Measurements from ENCODE around the gene PFDN1.

Gene PFDN1

GRCh38 chr5:140293849-140294100 is 9.1 kb downstream of the PFDN1 start:
- no peak for DNase-seq

GRCh38 chr5:140293091-140293848 is 9.6 kb downstream of the PFDN1 start:
- no peak for DNase-seq

GRCh38 chr5:140292212-140293036 is 10.5 kb downstream of the PFDN1 start:
- no peak for DNase-seq

- DNase-seq = no peak
These were observed 14.9 kb downstream of the PFDN1 start for GRCh38 chr5:140287801-140288521.

- DNase-seq = no peak
These were observed 16.5 kb downstream of the PFDN1 start for GRCh38 chr5:140286424-140286823.

GRCh38 chr5:140284013-140284412 is 18.9 kb downstream of the PFDN1 start:
- DNase-seq = no peak

- DNase-seq = no peak
These were observed 20.6 kb downstream of the PFDN1 start for GRCh38 chr5:140282266-140282665.

- no peak for DNase-seq
These were observed 27.1 kb downstream of the PFDN1 start for GRCh38 chr5:140275837-140276236.

GRCh38 chr5:140273401-140273877 is 29.5 kb downstream of the PFDN1 start:
- DNase-seq = no peak

- DNase-seq = no peak
These were observed 32.9 kb downstream of the PFDN1 start for GRCh38 chr5:140270008-140270407.

- DNase-seq = no peak
These were observed 35.3 kb downstream of the PFDN1 start for GRCh38 chr5:140267559-140268018.

GRCh38 chr5:140267201-140267540 is 35.7 kb downstream of the PFDN1 start:
- DNase-seq = no peak

GRCh38 chr5:140266471-140267200 is 36.3 kb downstream of the PFDN1 start:
- no peak for DNase-seq

- no peak for DNase-seq
These were observed 37.1 kb downstream of the PFDN1 start for GRCh38 chr5:140265845-140266244.

GRCh38 chr5:140262839-140263238 is 40.1 kb downstream of the PFDN1 start:
- DNase-seq = no peak

- no peak for DNase-seq
These were observed 40.7 kb downstream of the PFDN1 start for GRCh38 chr5:140262221-140262620.

- DNase-seq = no peak
These were observed 41.3 kb downstream of the PFDN1 start for GRCh38 chr5:140261403-140262171.

- DNase-seq = no peak
These were observed 42.7 kb downstream of the PFDN1 start for GRCh38 chr5:140260089-140260656.

GRCh38 chr5:140259500-140259899 is 43.4 kb downstream of the PFDN1 start:
- DNase-seq = no peak

- DNase-seq = no peak
These were observed 44.0 kb downstream of the PFDN1 start for GRCh38 chr5:140258873-140259272.

- DNase-seq = no peak
These were observed 44.9 kb downstream of the PFDN1 start for GRCh38 chr5:140258016-140258415.

GRCh38 chr5:140256726-140257125 is 46.2 kb downstream of the PFDN1 start:
- DNase-seq = no peak

Data from NCI-H2081 treated with DMSO at 0.1 percent for 48 hours (cell line).